GM19351 (cell line): ENCODE measurements around the gene NOXA1.

Experiments
- ATAC-seq: cut with Tn5 transposase; IDR thresholded peaks from one replicate; pipeline ENCODE4 v1.9.1; 2021; ENCODE audit warnings: mild to moderate bottlenecking, moderate library complexity; ENCODE audit not compliant: unreplicated experiment

NOXA1 gene

DNA sequence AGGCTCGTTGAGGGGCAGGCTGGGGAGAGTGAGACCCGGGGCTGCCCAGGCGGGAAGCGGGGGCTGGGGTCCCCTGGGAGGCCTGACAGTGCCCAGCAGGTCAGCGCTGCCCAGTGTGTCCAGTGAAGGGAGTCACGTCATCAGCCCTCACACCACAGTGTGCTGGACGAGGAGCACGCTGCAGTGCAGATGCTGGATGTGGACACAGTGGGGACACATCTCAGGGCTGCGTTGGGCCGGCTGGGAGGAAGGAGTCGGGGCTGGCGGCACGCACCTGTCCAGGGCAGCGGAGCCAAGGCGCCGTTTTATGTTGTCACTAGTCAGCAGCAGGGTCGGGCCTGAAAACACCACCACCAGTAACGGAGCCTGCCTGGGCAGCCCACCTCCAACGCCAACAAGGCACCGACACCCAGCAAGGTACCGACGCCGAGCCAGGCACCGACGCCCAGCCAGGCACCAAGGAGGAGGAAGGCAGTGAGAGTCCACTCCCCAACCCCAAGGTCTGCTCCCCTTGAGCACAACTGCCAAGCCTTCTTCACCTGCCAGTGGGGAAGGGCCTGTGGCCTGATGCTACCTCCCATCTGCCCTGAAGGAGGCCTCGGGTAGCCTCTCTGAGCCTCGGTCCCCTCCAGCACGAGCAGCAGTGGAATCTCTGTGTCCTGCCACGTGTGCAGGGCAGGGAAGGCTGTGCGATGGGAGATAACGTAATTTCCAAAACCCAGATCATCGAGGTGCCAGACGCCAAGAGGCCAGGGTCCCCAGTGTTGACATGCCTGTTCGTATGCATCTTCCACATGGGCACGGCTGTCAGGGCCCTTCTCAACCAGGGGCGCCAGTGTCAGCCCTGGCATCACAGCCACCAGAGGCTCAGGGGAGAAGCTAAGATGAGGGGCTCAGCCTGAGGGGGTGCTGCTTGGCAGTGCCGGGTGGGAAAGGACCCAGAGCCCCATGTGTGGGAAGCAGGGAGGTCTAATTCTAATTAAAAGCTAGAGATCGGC is 57.8 kb downstream of the NOXA1 start:
- ATAC-seq, result no peak

- no peak for ATAC-seq
Observed at GRCh38 chr9:137482094-137482781, 59.0 kb downstream of the NOXA1 start.
